ENCODE measurements around the gene AP4B1.
"Not testable (repeated sequence)": the region's sequence is repeated elsewhere in the genome, so short reads cannot be mapped to it uniquely, and the experiment has no call there.

The AP4B1 gene

DNA sequence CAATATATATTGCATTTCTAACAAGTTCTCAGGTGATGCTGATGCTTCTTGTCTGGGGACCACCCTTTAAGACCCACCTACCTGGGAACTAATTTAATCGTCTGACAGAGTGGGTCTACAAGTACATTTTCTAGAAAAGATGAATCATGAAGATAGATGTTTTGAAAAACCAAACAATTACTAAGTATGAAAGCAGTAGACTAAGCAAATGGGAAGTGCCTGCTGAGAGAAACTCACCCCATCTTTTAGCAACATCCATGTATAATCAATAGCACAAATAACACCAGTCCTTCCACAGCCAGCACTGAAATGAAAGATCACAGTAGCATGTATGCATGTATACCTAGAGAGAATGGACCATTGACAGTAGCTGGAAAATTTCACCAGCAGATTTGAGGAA is 50.4 kb downstream of the AP4B1 start:
- DNase-seq (ENCODE audit: extremely low spot score), result no peak
- TF ChIP-seq, protein P1, sequence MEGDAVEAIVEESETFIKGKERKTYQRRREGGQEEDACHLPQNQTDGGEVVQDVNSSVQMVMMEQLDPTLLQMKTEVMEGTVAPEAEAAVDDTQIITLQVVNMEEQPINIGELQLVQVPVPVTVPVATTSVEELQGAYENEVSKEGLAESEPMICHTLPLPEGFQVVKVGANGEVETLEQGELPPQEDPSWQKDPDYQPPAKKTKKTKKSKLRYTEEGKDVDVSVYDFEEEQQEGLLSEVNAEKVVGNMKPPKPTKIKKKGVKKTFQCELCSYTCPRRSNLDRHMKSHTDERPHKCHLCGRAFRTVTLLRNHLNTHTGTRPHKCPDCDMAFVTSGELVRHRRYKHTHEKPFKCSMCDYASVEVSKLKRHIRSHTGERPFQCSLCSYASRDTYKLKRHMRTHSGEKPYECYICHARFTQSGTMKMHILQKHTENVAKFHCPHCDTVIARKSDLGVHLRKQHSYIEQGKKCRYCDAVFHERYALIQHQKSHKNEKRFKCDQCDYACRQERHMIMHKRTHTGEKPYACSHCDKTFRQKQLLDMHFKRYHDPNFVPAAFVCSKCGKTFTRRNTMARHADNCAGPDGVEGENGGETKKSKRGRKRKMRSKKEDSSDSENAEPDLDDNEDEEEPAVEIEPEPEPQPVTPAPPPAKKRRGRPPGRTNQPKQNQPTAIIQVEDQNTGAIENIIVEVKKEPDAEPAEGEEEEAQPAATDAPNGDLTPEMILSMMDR (IDR thresholded peaks at IDR 0.05; ENCODE audit: control extremely low read depth, extremely low read depth, low read depth, missing control alignments), result no peak
- POLR2A ChIA-PET, result no interaction called here
- CTCF ChIA-PET, result interaction anchor here (1.4 to 5.0 kb wide), 3 partner anchors 13 to 19 kb away, joined by 3 to 20 read pairs (median 5); no protein-coding TSS in a partner anchor

DNA sequence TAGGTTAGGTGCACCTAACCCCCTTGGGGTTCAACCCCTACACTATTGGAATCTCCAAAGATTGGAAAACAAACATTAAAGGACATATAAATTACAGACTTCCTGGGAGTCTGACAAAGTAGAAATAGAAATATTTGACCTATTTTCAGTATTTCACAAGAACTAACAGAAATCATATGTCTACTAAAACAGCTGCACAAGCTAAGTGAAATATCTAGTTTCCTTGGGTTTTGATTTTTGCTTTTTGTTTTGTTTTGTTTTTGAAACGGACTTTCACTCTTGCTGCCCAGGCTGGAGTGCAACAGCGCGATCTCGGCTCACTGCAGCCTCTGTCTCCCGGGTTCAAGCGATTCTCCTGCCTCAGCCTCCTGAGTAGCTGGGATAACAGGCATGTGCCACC is 51.9 kb downstream of the AP4B1 start:
- CTCF ChIA-PET; DNase-seq (ENCODE audit: extremely low spot score); POLR2A ChIA-PET: not testable (repeated sequence)

DNA sequence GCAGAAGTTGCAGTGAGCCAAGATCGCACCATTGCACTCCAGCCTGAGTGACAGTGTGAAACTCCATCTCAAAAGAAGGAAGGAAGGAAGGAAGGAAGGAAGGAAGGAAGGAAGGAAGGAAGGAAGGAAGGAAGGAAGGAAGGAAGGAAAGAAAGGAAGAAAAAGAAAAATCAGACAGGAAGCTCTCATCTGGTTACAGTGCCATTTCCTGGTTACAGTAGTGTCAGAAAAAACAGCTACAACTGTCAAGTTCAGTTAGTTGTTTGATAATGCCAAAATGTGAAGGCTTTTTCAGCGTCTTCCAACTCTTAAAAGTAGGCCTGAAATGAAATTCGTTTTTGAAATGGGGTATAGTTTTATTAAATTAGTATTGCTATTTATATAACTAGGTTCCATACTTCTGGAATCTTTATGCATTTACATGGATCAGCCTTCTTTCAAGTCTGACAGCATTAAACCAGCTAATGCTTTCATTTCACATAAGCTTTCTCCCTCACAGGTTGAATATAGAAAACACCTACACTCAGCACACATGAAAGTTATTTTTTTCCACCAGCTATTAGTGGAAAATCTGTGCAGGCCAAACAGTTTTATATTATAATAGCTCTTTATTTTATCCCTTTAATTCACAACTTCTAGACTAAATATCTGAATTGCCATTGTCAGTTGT is 54.3 kb downstream of the AP4B1 start:
- TF ChIP-seq, protein P1 (IDR thresholded peaks at IDR 0.05; ENCODE audit: control extremely low read depth, extremely low read depth, low read depth, missing control alignments), result no peak
- ChIA-PET CTCF (interaction anchor here (1.0 to 1.7 kb wide), 11 partner anchors 9 to 969 kb away, joined by 3 to 6 read pairs (median 3); no protein-coding TSS in a partner anchor), POLR2A (interaction anchor here (0.7 kb wide), 1 partner anchor 46 kb away, joined by 3 read pairs; no protein-coding TSS in a partner anchor)
- DNase-seq (ENCODE audit: extremely low spot score), result no peak

DNA sequence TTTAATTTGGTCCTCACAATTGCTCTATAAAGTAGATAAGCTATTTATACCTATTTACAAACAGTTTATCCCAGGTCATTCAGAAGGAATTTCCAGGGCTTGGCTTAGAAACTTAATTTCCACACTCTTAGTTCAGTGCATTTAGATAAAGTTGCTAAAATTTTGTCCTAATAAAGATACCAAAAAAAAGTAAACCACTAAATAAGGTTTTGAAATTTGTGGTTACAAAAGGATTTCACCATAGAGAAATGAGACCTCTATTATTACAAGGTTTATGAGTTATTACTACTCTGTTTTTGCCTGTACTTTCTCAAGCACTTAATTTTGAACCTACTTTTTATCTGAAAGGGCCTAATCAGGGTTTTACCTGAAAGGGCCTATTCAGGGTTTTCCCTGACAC is 55.5 kb downstream of the AP4B1 start:
- CTCF ChIA-PET, result interaction anchor here (1.2 kb wide), 1 partner anchor 11 kb away, joined by 3 read pairs; no protein-coding TSS in a partner anchor

DNA sequence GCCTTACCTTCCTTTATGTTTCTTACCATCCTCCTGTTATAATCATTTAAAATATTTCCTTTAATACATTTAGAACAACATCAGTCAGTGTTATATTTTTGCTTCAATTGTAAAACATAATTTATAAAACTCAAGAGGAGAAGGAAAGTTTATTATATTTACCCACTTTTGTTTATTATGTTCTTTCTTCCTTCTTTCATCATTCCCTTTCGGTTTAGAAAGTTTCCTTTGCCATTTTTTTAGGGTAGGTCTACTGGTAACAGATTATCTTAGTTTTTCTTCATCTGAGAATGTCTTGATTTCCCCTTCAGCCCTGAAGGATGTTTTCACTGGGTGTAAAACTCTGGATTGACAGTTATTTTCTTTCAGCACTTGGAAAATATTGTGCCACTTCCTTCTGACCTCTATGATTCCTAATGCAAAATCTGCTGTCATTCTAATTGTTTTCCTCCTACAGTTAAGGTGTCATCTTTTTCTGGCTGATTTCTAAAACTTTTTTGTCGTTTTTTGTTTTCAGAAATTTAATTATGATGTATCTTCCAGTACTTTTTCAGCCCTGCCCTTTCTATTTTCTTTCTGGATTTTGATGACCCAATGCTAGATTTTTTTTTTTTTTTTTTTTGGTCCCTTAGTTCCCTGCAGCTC is 58.1 kb downstream of the AP4B1 start:
- ChIA-PET POLR2A (no interaction called here), CTCF (no interaction called here)
- TF ChIP-seq, protein P1 (IDR thresholded peaks at IDR 0.05; ENCODE audit: control extremely low read depth, extremely low read depth, low read depth, missing control alignments), result no peak
- no peak for DNase-seq (ENCODE audit: extremely low spot score)

More for the DNA sequence above, 55.5 kb downstream of the AP4B1 start:
- no peak for DNase-seq (ENCODE audit: extremely low spot score)
- TF ChIP-seq, protein P1 (IDR thresholded peaks at IDR 0.05; ENCODE audit: control extremely low read depth, extremely low read depth, low read depth, missing control alignments), result no peak
- POLR2A ChIA-PET, result no interaction called here

All from GM10248 (cell line).